HepG2 (cell line): ENCODE measurements around the gene MRNIP. TPM values are rescaled to one million over a fixed set of nuclear protein-coding genes. Genes with fewer than 3 reads are reported as not detected.

Experiments used
- ATAC-seq: fragments of 200-7000 bp; cut with Tn5 transposase; 3 replicates; pipeline ENCODE4 v1.9.1; 2020; ENCODE audit warnings: mild to moderate bottlenecking, moderate library complexity
- BruUV-seq: library from RNA; stranded (reverse); fragments of 400-500 nt; replicated peaks from 2 replicates; lab custom pipeline; 2021; lab: Mats Ljungman, UMichigan
- CTCF ChIA-PET: fragments of 300-600 bp; formaldehyde crosslinking; extraction: SDS; loops from one replicate; lab custom pipeline; 2021; ENCODE audit warnings: low total read pairs, inconsistent platforms, low intra/inter-chr PET ratio; lab: Yijun Ruan, JAX
- POLR2A ChIA-PET: fragments of 350-600 bp; sonication (Branson Sonifier 250); formaldehyde crosslinking; loops from one replicate; lab custom pipeline; 2020; ENCODE audit warnings: antibody characterized with exemption, inconsistent platforms; lab: Yijun Ruan, JAX
- DNase-seq: peaks from one replicate; pipeline ENCODE4 v3.0.0-alpha.2; 2015; ENCODE audit warnings: low spot score
- FAIRE-seq: peaks from 3 replicates; lab custom pipeline; 2011; peaks lifted over from hg19 to GRCh38; lab: Jason Lieb, UNC
- H2AFZ ChIP-seq: one replicate; pipeline ENCODE4 v1.6.1; 2011; ENCODE audit warnings: low read length, inconsistent platforms
- H3K27ac ChIP-seq: fragments of 300-600 bp; 3 replicates; pipeline ENCODE4 v1.8.0; 2011; ENCODE audit warnings: mixed run types, mild to moderate bottlenecking, mixed read lengths, low read length, inconsistent platforms; ENCODE audit not compliant: insufficient read depth; ENCODE audit errors: extremely low read length
- H3K27me3 ChIP-seq, 2 experiments: fragments of 200-600 bp in 1 of 2; 2 replicates in 1 of 2; 3 replicates in 1 of 2; pipeline versions ENCODE4 v1.6.0 to v1.8.0; 2011; ENCODE audit warnings: low read length in 2 of 2, mild to moderate bottlenecking in 2 of 2, moderate library complexity in 2 of 2, inconsistent platforms in 1 of 2; ENCODE audit not compliant: insufficient read depth in 2 of 2, control insufficient read depth in 1 of 2
- H3K36me3 ChIP-seq, 2 experiments: fragments of 200-600 bp in 1 of 2; replicated peaks in 1 of 2; 2 replicates in 1 of 2; 3 replicates in 1 of 2; pipeline versions ENCODE4 v1.5.1 to v1.8.0; 2011; ENCODE audit warnings: low read length in 2 of 2, inconsistent platforms in 1 of 2; ENCODE audit not compliant: insufficient read depth in 2 of 2, control insufficient read depth in 1 of 2
- H3K4me1 ChIP-seq: 2 replicates; pipeline ENCODE4 v1.5.1; 2012; ENCODE audit warnings: low read length, inconsistent platforms; ENCODE audit not compliant: insufficient read depth
- H3K4me2 ChIP-seq: 2 replicates; pipeline ENCODE4 v1.6.0; 2011; ENCODE audit warnings: low read depth, low read length, inconsistent platforms
- H3K4me3 ChIP-seq, 3 experiments: fragments of 200-600 bp in 1 of 3; sonication (generic), shearing (Covaris generic) in 1 of 3; replicated peaks in 1 of 3; 2 replicates each; pipeline ENCODE4 v1.5.1; 2011 to 2016; ENCODE audit warnings: low read length in 3 of 3, inconsistent platforms in 2 of 3, low read depth in 2 of 3, mild to moderate bottlenecking in 2 of 3, control low read depth in 1 of 3, mixed read lengths in 1 of 3; ENCODE audit not compliant: insufficient read depth in 1 of 3
- H3K79me2 ChIP-seq: one replicate; pipeline ENCODE4 v1.6.1; 2011; ENCODE audit warnings: low read length, inconsistent platforms; ENCODE audit not compliant: insufficient read depth
- H3K9ac ChIP-seq: 2 replicates; pipeline ENCODE4 v1.6.0; 2011; ENCODE audit warnings: mild to moderate bottlenecking, low read depth, low read length, inconsistent platforms; ENCODE audit not compliant: insufficient read depth
- H3K9me3 ChIP-seq: 2 replicates; pipeline ENCODE4 v1.5.1; 2012; ENCODE audit warnings: mild to moderate bottlenecking, low read length
- H4K20me1 ChIP-seq: 2 replicates; pipeline ENCODE4 v1.6.0; 2011; ENCODE audit warnings: inconsistent platforms, mild to moderate bottlenecking, low read length, moderate library complexity; ENCODE audit not compliant: insufficient read depth
- AGO2 ChIP-seq: fragments of 200-400 bp; formaldehyde crosslinking; optimal IDR thresholded peaks from 2 replicates; pipeline ENCODE3; 2017; ENCODE audit warnings: mild to moderate bottlenecking, low read depth, low read length, moderate library complexity
- DNMT3B ChIP-seq: conservative IDR thresholded peaks from 2 replicates; pipeline ENCODE4 v1.6.1; 2016; ENCODE audit warnings: missing biosample characterization, control low read depth
- FOXA3 ChIP-seq: IDR thresholded peaks from 2 replicates; pipeline ENCODE4 v1.6.1; 2016; ENCODE audit warnings: missing genetic modification reagents, missing compliant biosample characterization
- FOXM1 ChIP-seq: sonication (generic); formaldehyde crosslinking; IDR thresholded peaks from 2 replicates; pipeline ENCODE4 v1.5.0; 2020; ENCODE audit warnings: missing genetic modification reagents
- NCOA1 ChIP-seq: sonication (generic); formaldehyde crosslinking; IDR thresholded peaks from 2 replicates; pipeline ENCODE4 v1.9.0; 2021; ENCODE audit warnings: missing genetic modification reagents
- STAG1 ChIP-seq: sonication (generic); formaldehyde crosslinking; IDR thresholded peaks from 2 replicates; pipeline ENCODE4 v1.4.0; 2020; ENCODE audit warnings: missing genetic modification reagents
- ZNF354B ChIP-seq: sonication (generic); formaldehyde crosslinking; IDR thresholded peaks from 2 replicates; pipeline ENCODE4 v1.8.0; 2022; ENCODE audit warnings: mild to moderate bottlenecking, missing genetic modification reagents
- WGBS: methylation state at CpG from one replicate; pipeline ENCODE4 v1.1.6; 2017; ENCODE audit warnings: low lambda C conversion rate; 5-methylcytosine and 5-hydroxymethylcytosine counted together
- in situ Hi-C: cut with HindIII; loops from 2 replicates; pipeline ENCODE4 v1.10.0; 2017; ENCODE audit warnings: low pct_unique_long_range_greater_than_20kb; ENCODE audit not compliant: extremely low pct_ligation_motif_present
- intact Hi-C: fragments of 100-400 bp; cut with micrococcal nuclease; formaldehyde crosslinking; loops from one replicate; pipeline ENCODE4 v1.10.0; 2022; ENCODE audit not compliant: unreplicated experiment
- polyA plus RNA-seq, 8 experiments: library from polyadenylated mRNA; depleted of rRNA in 3 of 8; stranded (reverse) in 7 of 8; unstranded in 1 of 8; fragments of >200 nt; fragmentation: Illumina TruSeq in 4 of 8; extraction: Trizol in 4 of 8; gene quantifications; 2 replicates each; pipeline versions ENCODE4 v1.2.1 to v1.2.3, GENCODE V29; 2011 to 2016; ENCODE audit warnings: low read depth in 4 of 8, missing spikeins in 1 of 8, mixed read lengths in 1 of 8; ENCODE audit not compliant: insufficient read depth in 1 of 8
- total RNA-seq, 5 experiments: library from RNA; depleted of rRNA; stranded (reverse); fragments of >200 nt; fragmentation: Illumina TruSeq; extraction: Trizol; gene quantifications; 2 replicates each; pipeline ENCODE4 v1.2.3, GENCODE V29; 2016; ENCODE audit warnings: low read depth in 1 of 5
- TF ChIP-seq, protein P1 (sequence below): sonication (generic); formaldehyde crosslinking; IDR thresholded peaks from 2 replicates; pipeline ENCODE4 v1.4.0; 2020; ENCODE audit warnings: missing genetic modification reagents
- TF ChIP-seq, protein P2 (sequence below): sonication (generic); formaldehyde crosslinking; IDR thresholded peaks from 2 replicates; pipeline ENCODE4 v1.5.0; 2020; ENCODE audit warnings: missing genetic modification reagents, mild to moderate bottlenecking, borderline replicate concordance
- TF ChIP-seq, protein P3 (sequence below): sonication (generic); formaldehyde crosslinking; IDR thresholded peaks from 2 replicates; pipeline ENCODE4 v1.9.0; 2021; ENCODE audit warnings: missing genetic modification reagents, borderline replicate concordance
- TF ChIP-seq, protein P4 (sequence below): sonication (generic); formaldehyde crosslinking; IDR thresholded peaks from 2 replicates; pipeline ENCODE4 v1.5.1; 2020; ENCODE audit warnings: missing genetic modification reagents, mild to moderate bottlenecking, borderline replicate concordance

The MRNIP gene
- total and polyA plus RNA-seq, 2 of the 13 experiments (the other 11 are each of a cell fraction or from before 2014, with no cell fraction given) = 15.5 to 34.1 TPM

DNA sequence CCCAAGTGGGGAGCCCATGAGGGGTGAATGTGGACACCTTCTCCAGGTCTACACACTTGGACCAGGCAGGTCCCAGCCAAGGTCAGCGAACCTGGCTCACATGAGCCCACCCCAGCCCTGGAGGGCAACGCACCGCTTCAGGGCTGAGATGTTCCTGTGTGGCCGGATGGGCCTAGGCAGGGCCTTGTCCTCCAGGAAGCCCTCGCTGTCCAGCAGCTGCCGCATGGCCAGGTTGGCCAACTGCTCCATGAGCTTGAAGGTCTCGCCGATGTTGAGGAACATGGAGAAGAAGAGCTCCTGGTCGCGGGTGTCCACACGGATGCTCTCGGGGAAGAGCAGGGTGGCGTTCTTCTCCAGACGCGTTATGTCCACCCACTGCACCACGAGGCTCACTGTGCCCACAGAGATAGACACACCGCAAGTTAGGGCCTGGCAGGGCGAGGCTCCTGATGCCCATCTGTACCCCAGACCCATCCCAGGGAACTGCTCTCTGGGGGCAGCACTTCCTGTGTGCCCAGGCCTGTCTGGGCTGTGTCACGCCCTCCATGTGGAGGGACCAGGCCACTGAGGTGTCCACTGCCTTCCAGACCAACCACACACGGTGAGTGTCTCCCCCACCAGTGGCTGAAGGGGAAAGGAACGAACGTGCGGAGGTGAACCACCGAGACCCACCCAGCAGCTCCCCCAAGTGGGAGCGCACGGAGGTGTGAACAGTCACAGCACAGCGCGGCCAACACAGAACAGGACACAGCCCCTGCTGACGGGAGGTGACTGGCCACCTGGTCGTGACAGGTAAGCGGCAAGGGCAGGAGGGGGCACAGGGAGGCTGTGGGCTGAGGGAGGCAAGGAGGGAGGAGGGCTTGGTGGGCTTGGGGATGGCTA is 34.7 kb upstream of the MRNIP start:
- Histone ChIP-seq H2AFZ (no peak overlapping the region), H3K4me2 (no peak overlapping the region), H3K79me2 (no peaks in the 10 kb centered on the region), H4K20me1 (no peaks in the 10 kb centered on the region), H3K4me1 (peaks cover 21% of the 10 kb centered on the region), H3K9ac (no peak overlapping the region)
- ChIA-PET POLR2A (no interaction called here), CTCF (no interaction called here)
- DNase-seq (no peak), ATAC-seq (no peak)
- intact Hi-C loops = no loop called here
- TF ChIP-seq, protein P1, sequence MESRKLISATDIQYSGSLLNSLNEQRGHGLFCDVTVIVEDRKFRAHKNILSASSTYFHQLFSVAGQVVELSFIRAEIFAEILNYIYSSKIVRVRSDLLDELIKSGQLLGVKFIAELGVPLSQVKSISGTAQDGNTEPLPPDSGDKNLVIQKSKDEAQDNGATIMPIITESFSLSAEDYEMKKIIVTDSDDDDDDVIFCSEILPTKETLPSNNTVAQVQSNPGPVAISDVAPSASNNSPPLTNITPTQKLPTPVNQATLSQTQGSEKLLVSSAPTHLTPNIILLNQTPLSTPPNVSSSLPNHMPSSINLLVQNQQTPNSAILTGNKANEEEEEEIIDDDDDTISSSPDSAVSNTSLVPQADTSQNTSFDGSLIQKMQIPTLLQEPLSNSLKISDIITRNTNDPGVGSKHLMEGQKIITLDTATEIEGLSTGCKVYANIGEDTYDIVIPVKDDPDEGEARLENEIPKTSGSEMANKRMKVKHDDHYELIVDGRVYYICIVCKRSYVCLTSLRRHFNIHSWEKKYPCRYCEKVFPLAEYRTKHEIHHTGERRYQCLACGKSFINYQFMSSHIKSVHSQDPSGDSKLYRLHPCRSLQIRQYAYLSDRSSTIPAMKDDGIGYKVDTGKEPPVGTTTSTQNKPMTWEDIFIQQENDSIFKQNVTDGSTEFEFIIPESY = peak; percentile 98
- TF ChIP-seq AGO2 = peak; percentile 61
- no peak for TF ChIP-seq ZNF354B
- TF ChIP-seq NCOA1 = no peak
- TF ChIP-seq, all 625 proteins: peak for 2
- no TSS peak for BruUV-seq
- WGBS = 94% methylated on average over 25 of the region's 31 CpGs
- no peak overlapping the region for H3K4me3 ChIP-seq
- H3K36me3 ChIP-seq = peaks cover 30 to 72% of the 10 kb centered on the region in 2 experiments
- H3K9me3 ChIP-seq = no peaks in the 10 kb centered on the region
- H3K27me3 ChIP-seq = no peaks in the 10 kb centered on the region
- no peak overlapping the region for H3K27ac ChIP-seq
- no peak for FAIRE-seq
- in situ Hi-C loops = no loop called here

DNA sequence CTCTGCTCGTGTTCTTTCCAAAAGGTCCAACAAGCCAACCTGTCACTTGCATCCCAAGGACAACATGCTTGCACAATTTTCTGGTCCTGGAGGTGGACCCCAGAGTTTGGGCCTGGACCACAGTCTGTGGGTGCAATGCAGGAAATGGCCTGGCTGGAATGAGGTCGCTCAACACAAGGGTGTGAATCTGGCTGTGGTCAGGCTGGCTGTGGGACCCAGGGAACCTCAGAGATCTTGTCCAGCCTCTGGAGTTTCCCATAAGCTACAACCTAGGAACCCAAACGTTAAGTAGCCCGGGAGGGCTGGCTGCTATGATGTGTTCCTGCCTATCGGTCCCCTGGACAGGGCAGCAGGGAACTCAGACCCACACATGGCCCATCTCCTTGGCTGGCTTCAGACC is 33.6 kb upstream of the MRNIP start:
- peaks cover 32 to 74% of the 10 kb centered on the region in 2 experiments for H3K36me3 ChIP-seq
- no peak overlapping the region for H3K4me3 ChIP-seq
- H2AFZ ChIP-seq = no peak overlapping the region
- 87% methylated on average over 3 of the region's 5 CpGs for WGBS
- no peaks in the 10 kb centered on the region for H4K20me1 ChIP-seq
- no peak for DNase-seq
- no peak for FAIRE-seq
- H3K4me1 ChIP-seq = peaks cover 21% of the 10 kb centered on the region
- no peaks in the 10 kb centered on the region for H3K9me3 ChIP-seq
- POLR2A ChIA-PET = no interaction called here
- H3K79me2 ChIP-seq = no peaks in the 10 kb centered on the region
- in situ Hi-C loops (no loop called here), intact Hi-C loops (no loop called here)
- no peaks in the 10 kb centered on the region for H3K27me3 ChIP-seq
- peak; percentile 24; the same call in 2 of the 3 replicates for ATAC-seq
- H3K27ac ChIP-seq = no peak overlapping the region
- CTCF ChIA-PET = no interaction called here
- H3K4me2 ChIP-seq = no peak overlapping the region
- BruUV-seq = no TSS peak
- no peak overlapping the region for H3K9ac ChIP-seq
- TF ChIP-seq, protein P2, sequence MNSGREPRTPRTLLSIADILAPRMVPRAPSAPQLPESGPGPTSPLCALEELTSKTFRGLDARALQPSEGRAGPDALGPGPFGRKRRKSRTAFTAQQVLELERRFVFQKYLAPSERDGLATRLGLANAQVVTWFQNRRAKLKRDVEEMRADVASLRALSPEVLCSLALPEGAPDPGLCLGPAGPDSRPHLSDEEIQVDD (CRISPR knock-in tag) = no peak
- TF ChIP-seq FOXM1 = no peak
- peak; percentile 7; the same call in 1 of the 2 replicates for TF ChIP-seq STAG1 (CRISPR knock-in tag)
- no peak for TF ChIP-seq DNMT3B
- TF ChIP-seq, protein P3, sequence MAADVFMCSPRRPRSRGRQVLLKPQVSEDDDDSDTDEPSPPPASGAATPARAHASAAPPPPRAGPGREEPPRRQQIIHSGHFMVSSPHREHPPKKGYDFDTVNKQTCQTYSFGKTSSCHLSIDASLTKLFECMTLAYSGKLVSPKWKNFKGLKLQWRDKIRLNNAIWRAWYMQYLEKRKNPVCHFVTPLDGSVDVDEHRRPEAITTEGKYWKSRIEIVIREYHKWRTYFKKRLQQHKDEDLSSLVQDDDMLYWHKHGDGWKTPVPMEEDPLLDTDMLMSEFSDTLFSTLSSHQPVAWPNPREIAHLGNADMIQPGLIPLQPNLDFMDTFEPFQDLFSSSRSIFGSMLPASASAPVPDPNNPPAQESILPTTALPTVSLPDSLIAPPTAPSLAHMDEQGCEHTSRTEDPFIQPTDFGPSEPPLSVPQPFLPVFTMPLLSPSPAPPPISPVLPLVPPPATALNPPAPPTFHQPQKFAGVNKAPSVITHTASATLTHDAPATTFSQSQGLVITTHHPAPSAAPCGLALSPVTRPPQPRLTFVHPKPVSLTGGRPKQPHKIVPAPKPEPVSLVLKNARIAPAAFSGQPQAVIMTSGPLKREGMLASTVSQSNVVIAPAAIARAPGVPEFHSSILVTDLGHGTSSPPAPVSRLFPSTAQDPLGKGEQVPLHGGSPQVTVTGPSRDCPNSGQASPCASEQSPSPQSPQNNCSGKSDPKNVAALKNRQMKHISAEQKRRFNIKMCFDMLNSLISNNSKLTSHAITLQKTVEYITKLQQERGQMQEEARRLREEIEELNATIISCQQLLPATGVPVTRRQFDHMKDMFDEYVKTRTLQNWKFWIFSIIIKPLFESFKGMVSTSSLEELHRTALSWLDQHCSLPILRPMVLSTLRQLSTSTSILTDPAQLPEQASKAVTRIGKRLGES = no peak
- TF ChIP-seq, protein P4, sequence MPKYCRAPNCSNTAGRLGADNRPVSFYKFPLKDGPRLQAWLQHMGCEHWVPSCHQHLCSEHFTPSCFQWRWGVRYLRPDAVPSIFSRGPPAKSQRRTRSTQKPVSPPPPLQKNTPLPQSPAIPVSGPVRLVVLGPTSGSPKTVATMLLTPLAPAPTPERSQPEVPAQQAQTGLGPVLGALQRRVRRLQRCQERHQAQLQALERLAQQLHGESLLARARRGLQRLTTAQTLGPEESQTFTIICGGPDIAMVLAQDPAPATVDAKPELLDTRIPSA (CRISPR knock-in tag) = no peak
- no peak for TF ChIP-seq FOXA3 (CRISPR knock-in tag)
